Panc1 (cell line): ENCODE results near the gene SLC7A14.

ENCODE experiments used
- CTCF ChIP-seq: fragments of 450-650 bp; IDR thresholded peaks from 2 replicates; pipeline ENCODE4 v1.5.1; 2017; ENCODE audit warnings: mild to moderate bottlenecking
- POLR2AphosphoS5 ChIP-seq: IDR thresholded peaks from 2 replicates; pipeline ENCODE4 v1.6.1; 2012; ENCODE audit warnings: mild to moderate bottlenecking, low read depth, low read length, moderate library complexity

GRCh38 chr3:170485696-170486095 is 100.2 kb downstream of the SLC7A14 start:
- no peak for TF ChIP-seq CTCF
- TF ChIP-seq POLR2AphosphoS5, result no peak
